Keratinocyte (primary cell): ENCODE results near the gene DNM2.

Source experiments
- EZH2 ChIP-seq: IDR thresholded peaks from one replicate; pipeline ENCODE4 v1.6.1; 2012; ENCODE audit warnings: inconsistent platforms, mild to moderate bottlenecking, low read length, moderate library complexity
- TF ChIP-seq, protein P1 (sequence below), 3 experiments: IDR thresholded peaks in 1 of 3; conservative IDR thresholded peaks in 1 of 3; optimal IDR thresholded peaks in 1 of 3; 2 replicates in 2 of 3; 3 replicates in 1 of 3; pipeline versions ENCODE3 to v1.5.1; 2011; ENCODE audit warnings: low read length in 3 of 3, mild to moderate bottlenecking in 3 of 3, moderate library complexity in 2 of 3, control low read depth in 1 of 3, inconsistent platforms in 1 of 3; ENCODE audit not compliant: insufficient read depth in 2 of 3; ENCODE audit errors: extremely low read depth in 1 of 3

DNA sequence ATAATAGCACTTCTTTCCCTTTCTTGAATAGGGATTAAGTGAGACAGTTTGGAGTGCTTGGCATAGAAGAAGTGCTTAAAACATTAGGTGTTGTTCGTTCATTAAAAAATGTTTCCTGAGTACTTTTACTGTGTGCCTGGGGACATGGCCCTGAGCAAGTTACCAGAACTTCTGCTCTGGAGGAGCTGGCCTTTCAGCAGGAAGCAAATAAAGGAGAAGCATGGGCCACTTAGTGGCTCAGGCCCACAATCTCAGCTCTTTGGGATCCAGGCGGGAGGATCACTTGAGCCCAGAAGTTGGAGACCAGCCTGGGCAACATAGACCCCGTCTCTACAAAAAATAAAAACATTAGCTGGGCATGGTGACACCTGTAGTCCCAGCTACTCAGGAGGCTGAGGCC is 5.7 kb downstream of the DNM2 start:
- TF ChIP-seq EZH2, result no peak
- TF ChIP-seq, protein P1, sequence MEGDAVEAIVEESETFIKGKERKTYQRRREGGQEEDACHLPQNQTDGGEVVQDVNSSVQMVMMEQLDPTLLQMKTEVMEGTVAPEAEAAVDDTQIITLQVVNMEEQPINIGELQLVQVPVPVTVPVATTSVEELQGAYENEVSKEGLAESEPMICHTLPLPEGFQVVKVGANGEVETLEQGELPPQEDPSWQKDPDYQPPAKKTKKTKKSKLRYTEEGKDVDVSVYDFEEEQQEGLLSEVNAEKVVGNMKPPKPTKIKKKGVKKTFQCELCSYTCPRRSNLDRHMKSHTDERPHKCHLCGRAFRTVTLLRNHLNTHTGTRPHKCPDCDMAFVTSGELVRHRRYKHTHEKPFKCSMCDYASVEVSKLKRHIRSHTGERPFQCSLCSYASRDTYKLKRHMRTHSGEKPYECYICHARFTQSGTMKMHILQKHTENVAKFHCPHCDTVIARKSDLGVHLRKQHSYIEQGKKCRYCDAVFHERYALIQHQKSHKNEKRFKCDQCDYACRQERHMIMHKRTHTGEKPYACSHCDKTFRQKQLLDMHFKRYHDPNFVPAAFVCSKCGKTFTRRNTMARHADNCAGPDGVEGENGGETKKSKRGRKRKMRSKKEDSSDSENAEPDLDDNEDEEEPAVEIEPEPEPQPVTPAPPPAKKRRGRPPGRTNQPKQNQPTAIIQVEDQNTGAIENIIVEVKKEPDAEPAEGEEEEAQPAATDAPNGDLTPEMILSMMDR (optimal IDR thresholded peaks at IDR 0.05 in 1 of 3, IDR thresholded peaks at IDR 0.05 in 1 of 3, conservative IDR thresholded peaks at IDR 0.05 in 1 of 3; ENCODE audit: extremely low read depth in 1 of 3, insufficient read depth in 2 of 3, low read length in 3 of 3), result no peak
